GM21737 (cell line): Measurements from ENCODE around the gene SLC8A1.

ENCODE experiments used
- ATAC-seq: cut with Tn5 transposase; IDR thresholded peaks from one replicate; pipeline ENCODE4 v1.9.1; 2021; ENCODE audit warnings: mild to moderate bottlenecking, moderate library complexity; ENCODE audit not compliant: unreplicated experiment

Gene SLC8A1

DNA sequence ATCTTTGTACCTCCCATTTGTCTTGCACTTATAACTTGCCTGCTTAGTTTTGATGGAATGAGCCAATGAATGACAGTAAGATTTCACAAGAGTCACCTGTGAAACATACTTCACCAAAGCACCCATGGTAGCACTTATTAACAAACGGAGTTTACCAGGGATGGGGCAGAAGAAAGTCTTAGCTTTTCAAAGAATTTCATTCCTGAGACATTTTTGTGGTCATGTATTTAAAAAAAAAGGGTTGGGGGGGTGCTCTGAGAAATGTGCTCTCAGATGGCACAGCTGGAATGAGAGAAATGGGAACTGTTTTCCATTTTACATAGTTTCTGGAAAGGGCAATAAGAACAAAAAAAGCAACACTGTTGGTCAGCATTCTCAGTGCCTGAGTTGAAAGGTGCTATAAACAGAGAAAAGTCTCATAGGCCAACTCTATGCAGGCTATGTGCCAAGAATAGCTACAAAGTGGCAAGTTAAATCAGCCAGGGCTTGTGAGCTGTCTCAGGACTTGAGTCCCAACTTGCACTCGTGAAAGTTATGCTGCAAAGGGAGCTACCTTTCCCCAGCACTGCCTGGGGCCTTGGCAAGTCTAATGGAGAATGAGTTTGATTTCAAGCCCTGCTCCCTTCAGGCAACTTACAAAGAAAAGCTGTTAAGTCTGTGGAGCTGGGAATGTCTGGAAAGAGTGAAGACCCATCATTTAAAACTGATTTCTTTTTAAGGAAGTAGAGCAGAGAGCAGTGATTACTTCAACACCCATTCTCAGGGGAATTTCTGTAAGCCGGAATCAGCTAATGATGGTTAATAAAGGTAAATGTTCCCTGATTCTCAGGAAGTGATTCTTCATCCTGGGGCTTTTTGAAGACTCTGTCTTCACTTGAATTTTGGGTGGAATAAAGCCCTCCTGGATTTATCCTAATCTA, 170.6 kb downstream of the SLC8A1 start:
- ATAC-seq = peak; percentile 65

- ATAC-seq = no peak
Observed at GRCh38 chr2:40279482-40279881, 172.4 kb downstream of the SLC8A1 start.

DNA sequence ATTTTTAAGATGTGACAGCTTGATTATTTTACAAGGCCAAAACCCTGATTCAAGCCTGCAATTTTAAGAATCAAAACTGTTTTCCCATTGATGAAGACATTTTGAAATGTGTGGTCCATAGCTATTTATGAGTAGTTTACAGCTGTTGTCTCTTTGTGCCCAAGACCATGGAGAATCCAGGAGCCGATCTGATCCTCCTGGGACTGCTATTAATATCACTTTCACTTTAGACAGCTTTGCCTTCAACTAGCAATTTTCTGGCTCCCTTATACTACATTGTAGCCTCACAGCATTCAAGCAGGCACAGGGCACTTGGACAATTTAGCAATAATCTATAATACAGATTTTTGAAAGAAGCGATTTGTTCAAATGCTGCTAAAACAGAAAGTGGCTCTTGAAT, 172.9 kb downstream of the SLC8A1 start:
- no peak for ATAC-seq

DNA sequence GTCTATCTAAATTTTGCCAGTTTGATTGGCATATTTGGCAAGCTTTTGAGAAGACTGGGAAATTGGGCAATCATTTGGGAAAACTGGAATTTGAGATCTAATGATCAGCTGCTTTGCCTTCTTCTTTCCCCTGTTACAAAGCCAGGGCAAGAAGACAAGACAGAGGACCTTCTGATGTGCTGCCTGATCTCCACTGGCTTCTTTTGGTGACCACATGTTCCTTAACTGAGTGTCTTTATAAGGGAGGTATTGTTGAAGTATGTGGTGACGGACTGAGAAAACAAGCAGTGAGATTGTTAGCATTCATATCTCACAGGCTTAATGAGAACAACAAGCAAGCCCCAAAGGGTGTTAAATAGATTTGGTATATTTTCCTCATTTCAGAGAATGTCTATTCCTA, 175.8 kb downstream of the SLC8A1 start:
- no peak for ATAC-seq

GRCh38 chr2:40274270-40274669, 177.6 kb downstream of the SLC8A1 start:
- ATAC-seq = no peak

DNA sequence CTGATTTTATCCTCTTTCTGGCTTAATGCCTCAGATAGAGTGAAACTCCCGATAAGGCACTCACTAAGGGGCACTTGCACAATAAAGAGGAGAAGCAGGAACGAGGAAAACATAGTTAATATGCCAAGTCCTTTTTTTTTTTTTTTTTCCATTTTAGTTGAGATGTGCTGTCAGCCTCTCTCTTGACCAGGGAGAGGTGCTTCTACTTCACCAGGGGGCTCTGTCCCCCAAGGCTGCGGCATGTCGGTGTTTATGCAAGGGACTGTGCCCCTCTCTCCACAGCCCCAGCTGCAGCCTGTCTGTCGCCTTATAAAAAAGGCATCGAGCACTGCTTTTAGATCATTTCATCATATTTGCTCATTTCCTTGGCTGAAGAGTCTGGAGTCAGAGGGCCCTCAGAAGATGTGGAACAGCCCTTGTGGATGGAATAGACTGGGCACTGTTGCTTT, 178.1 kb downstream of the SLC8A1 start:
- ATAC-seq = no peak

GRCh38 chr2:40271094-40271493, 180.8 kb downstream of the SLC8A1 start:
- no peak for ATAC-seq

DNA sequence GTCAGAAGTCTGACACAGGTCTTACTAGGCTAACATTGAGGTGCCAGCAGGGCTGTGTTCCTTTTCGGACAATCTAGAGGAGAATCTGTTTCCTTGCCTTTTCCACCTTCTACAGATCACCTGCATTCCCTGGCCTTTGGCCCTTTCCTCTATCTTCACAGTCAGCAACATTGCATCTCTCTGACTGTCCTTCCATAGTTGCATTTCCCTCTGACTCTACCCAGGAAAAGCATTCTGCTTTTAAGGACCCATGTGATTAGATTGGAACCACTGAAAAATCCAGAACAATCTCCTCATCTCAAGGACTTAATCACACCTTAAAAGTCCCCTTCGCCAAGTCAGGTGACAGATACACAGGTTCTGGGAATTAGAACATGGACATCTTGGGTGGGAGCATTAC, 181.5 kb downstream of the SLC8A1 start:
- no peak for ATAC-seq

GRCh38 chr2:40268566-40268965, 183.3 kb downstream of the SLC8A1 start:
- no peak for ATAC-seq

DNA sequence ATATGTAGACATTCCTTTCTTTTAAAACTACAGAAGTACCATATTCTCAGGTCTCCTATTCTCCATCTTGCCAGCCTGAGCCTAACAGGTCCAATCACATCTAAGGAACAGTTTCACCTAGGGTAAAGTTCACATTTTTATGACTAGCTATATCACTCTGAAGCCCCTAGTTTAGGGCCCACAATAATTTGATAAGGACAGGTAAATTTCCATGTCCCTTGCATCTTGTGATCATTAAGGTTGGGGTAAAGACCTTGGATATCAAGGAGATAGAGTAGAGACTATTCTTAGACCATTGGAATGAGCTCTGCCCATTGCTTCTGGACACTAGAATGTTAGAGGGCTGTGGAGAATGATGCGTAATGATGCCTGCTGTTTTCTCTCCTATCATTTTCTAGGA, 185.7 kb downstream of the SLC8A1 start:
- no peak for ATAC-seq

DNA sequence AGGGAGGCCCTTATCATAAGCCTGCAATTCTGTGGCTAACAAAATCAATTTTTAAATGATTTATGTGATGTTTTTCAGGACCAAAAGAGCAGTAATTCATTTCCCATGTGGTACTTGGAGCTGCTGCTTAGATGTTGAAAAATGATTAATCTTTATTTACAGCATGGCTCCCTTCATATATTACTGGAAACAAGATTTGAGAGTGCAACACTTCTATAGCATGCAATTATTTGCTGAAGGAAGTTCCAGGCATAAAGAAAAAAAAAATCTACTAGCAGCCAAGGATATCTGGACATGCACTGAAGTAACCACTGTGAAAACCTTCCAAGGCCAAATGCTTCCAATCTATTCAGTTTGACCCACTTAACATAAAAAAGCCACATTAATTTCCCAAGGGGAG, 186.3 kb downstream of the SLC8A1 start:
- no peak for ATAC-seq

DNA sequence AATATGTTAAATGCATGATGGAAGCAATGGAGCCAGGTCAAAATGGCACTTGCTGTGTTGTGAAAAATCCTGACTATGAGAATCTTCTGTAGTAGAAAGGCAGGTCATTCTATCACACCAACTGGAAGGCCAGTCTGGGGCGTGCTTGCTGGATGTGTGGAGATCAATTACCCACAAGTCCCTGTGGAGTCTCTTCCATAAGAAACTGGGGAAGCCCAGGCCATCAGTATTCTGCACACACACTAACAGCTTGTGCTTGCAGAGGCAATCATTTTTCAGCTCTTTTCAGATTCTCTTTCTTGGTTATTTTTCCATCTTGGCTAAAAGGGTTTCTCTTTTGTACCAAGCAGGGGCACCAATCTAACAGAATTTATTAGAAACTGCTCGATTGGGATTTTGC, 190.8 kb downstream of the SLC8A1 start:
- no peak for ATAC-seq

GRCh38 chr2:40260437-40260836, 191.5 kb downstream of the SLC8A1 start:
- ATAC-seq = no peak

- no peak for ATAC-seq
Observed at GRCh38 chr2:40259900-40260299, 192.0 kb downstream of the SLC8A1 start.

DNA sequence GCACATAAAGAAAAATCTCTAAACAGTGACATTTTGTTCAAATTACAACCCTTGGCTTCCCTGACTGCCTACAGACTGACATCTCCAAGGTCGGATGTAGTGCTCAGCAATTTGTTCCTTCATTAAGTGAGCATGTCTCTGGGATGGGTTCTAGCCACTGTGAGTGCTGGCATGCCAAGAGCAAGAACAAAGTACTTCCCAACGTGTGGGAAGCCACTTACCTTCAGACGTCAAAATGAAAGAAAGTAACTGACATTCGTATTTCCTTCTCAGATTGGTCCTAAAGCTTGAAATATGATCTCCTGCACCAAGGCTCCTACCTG, 193.8 kb downstream of the SLC8A1 start:
- ATAC-seq = no peak

GRCh38 chr2:40257340-40258134, 194.4 kb downstream of the SLC8A1 start:
- ATAC-seq = no peak

DNA sequence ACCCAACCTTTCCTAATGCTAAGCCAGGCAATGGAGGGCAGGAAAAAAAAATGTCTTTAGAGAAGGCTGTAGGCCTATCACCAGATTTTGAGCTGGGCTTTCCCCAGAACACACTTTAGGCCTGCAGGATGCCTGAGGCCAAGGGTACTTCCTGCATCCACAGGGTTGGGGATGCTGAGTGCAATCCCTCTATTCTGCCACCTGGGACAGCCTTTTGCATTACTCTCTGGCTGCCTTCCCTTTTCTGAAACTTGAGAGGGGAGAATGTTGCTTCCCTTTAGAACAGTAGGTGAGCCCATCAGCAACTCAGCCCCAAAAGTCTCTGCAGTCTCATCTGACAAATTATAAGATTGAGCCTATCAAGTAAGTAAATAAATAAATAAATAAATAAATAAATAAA, 195.2 kb downstream of the SLC8A1 start:
- no peak for ATAC-seq

DNA sequence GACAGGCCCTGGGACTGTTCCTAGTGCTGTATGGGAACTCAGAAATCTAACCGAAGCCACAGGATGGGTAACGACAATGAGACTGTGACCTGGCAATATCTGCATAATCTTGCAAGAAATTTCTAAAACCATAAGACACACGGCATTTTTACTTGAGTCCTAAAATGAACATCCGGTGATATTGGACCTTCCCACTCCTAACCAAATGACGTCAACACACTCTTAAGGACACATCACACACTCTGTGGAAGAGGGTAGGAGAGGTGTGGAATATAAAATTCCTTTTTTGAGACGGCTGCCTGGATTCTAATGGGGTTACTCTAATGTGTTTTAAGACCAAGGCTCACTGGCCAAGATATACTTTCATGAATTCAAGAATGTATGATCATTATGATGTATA, 195.9 kb downstream of the SLC8A1 start:
- ATAC-seq = no peak

- ATAC-seq = no peak
Observed at GRCh38 chr2:40255103-40255502, 196.8 kb downstream of the SLC8A1 start.

DNA sequence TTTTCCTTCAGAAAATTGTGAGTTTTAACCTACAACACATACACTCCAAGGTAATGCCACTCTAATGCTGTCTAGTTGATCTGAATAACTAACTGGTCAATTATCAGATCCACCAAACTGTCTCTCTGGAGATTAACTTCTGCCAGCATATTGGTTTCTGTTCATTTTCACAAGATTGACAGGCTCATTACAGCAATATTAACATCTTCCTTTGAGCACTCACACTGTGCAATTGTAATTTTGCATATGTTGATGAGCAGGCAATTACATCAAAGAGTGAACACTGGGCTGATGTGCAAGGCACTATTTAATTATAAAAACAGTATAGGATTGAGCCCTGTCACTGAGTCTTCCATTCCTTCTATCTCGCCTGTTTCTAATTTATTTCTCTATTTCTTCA, 197.3 kb downstream of the SLC8A1 start:
- no peak for ATAC-seq

DNA sequence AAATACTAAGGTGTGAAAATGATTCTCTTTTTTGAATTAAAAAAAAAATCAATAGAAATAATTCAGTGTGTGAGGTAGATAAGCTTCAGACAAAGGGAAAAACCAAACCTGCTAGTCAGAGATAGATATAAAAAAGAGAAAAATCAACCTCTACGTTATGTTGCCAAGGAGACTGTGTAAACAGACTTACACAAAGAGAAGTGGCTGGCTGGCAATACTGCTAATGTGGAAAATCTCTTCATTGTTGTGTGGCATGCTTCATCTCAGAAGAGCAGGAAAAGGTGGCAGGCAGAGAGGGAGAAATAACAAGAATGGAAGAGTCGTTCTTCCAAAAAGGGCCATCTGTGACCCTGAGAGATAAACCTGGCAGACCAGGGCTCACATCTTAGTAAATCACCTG, 200.8 kb downstream of the SLC8A1 start:
- ATAC-seq = no peak

DNA sequence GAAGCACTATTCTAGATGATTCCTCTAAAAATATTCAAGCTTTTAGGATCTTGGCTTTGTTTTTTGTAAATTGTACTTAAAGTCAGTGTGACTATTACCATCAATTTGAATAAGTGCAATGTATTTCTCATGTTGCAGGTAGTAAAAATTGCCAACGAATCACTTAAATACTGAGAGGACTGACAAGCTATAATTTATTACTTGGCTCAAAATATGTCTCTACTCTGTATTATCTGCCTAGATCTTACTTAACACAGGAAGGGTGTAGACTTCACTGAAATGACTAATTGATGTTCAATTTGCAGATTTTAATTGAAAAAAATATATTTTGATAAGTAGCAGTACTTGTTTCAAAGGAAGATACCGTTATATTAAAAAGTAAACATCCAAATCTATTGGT, 202.3 kb downstream of the SLC8A1 start:
- no peak for ATAC-seq
